HepG2 (cell line): Measurements from ENCODE around the gene ADAMTS12. TPM values are rescaled to one million over a fixed set of nuclear protein-coding genes. Genes with fewer than 3 reads are reported as not detected.

Source experiments
- ATAD3A ChIP-seq: sonication (generic); formaldehyde crosslinking; IDR thresholded peaks from 2 replicates; pipeline ENCODE4 v1.4.0; 2020; ENCODE audit warnings: missing genetic modification reagents
- ATF7-NPFF ChIP-seq: sonication (generic); formaldehyde crosslinking; IDR thresholded peaks from 2 replicates; pipeline ENCODE4 v1.8.1; 2023; ENCODE audit warnings: mild to moderate bottlenecking, low read depth, missing genetic modification reagents, moderate library complexity
- ELF1 ChIP-seq: sonication (generic); formaldehyde crosslinking; IDR thresholded peaks from 2 replicates; pipeline ENCODE4 v1.4.0; 2020; ENCODE audit warnings: missing genetic modification reagents
- MAFF ChIP-seq: IDR thresholded peaks from 2 replicates; pipeline ENCODE4 v1.6.1; 2011; ENCODE audit warnings: low read depth, low read length, improper control_type of control experiment
- MED8 ChIP-seq: sonication (generic); formaldehyde crosslinking; IDR thresholded peaks from 2 replicates; pipeline ENCODE4 v1.8.1; 2023; ENCODE audit warnings: mild to moderate bottlenecking, missing genetic modification reagents; ENCODE audit not compliant: insufficient replicate concordance
- MYC ChIP-seq: sonication (generic); formaldehyde crosslinking; IDR thresholded peaks from 2 replicates; pipeline ENCODE4 v1.9.0; 2021; ENCODE audit warnings: missing genetic modification reagents, borderline replicate concordance
- NFKBIZ ChIP-seq: IDR thresholded peaks from 2 replicates; pipeline ENCODE4 v1.6.1; 2018; ENCODE audit warnings: missing genetic modification reagents, missing compliant biosample characterization
- PCBP2 ChIP-seq: fragments of 200-400 bp; formaldehyde crosslinking; optimal IDR thresholded peaks from 2 replicates; pipeline ENCODE3; 2018; ENCODE audit warnings: low read length, low read depth; ENCODE audit not compliant: poor library complexity, severe bottlenecking
- POLR2AphosphoS2 ChIP-seq: IDR thresholded peaks from 2 replicates; pipeline ENCODE4 v1.6.1; 2011; ENCODE audit warnings: low read depth, low read length, improper control_type of control experiment
- POLR2G ChIP-seq: fragments of 200-400 bp; formaldehyde crosslinking; IDR thresholded peaks from 2 replicates; pipeline ENCODE4 v1.6.1; 2018; ENCODE audit warnings: mild to moderate bottlenecking, low read depth, low read length, moderate library complexity
- RBM39 ChIP-seq: fragments of 200-400 bp; formaldehyde crosslinking; IDR thresholded peaks from one replicate; pipeline ENCODE4 v1.6.1; 2018; ENCODE audit warnings: antibody characterized with exemption, mild to moderate bottlenecking, low read depth, low read length; ENCODE audit not compliant: poor library complexity, severe bottlenecking
- RXRB ChIP-seq: IDR thresholded peaks from 2 replicates; pipeline ENCODE4 v1.6.1; 2016; ENCODE audit warnings: borderline replicate concordance, missing genetic modification reagents, missing compliant biosample characterization
- SMAD9 ChIP-seq: sonication (generic); formaldehyde crosslinking; IDR thresholded peaks from 2 replicates; pipeline ENCODE4 v1.5.1; 2020; ENCODE audit warnings: mild to moderate bottlenecking, missing genetic modification reagents
- STAT5B ChIP-seq: sonication (generic); formaldehyde crosslinking; IDR thresholded peaks from 2 replicates; pipeline ENCODE4 v1.4.0; 2020; ENCODE audit warnings: missing genetic modification reagents
- TAF15 ChIP-seq: fragments of 200-400 bp; formaldehyde crosslinking; IDR thresholded peaks from one replicate; pipeline ENCODE4 v1.6.1; 2018; ENCODE audit warnings: mild to moderate bottlenecking, low read depth, low read length; ENCODE audit not compliant: poor library complexity, severe bottlenecking
- THAP11 ChIP-seq: IDR thresholded peaks from 2 replicates; pipeline ENCODE4 v1.6.1; 2016; ENCODE audit warnings: missing biosample characterization, missing genetic modification reagents
- ZMAT3 ChIP-seq: sonication (generic); formaldehyde crosslinking; conservative IDR thresholded peaks from 2 replicates; pipeline ENCODE4 v1.7.0; 2021; ENCODE audit warnings: missing genetic modification reagents
- ZNF292 ChIP-seq: sonication (generic); formaldehyde crosslinking; IDR thresholded peaks from 2 replicates; pipeline ENCODE4 v1.8.1; 2022; ENCODE audit warnings: mild to moderate bottlenecking, low read depth, missing genetic modification reagents, borderline replicate concordance
- ZNF33A ChIP-seq: sonication (generic); formaldehyde crosslinking; IDR thresholded peaks from 2 replicates; pipeline ENCODE4 v1.5.1; 2020; ENCODE audit warnings: missing genetic modification reagents, mild to moderate bottlenecking, moderate library complexity, borderline replicate concordance
- ZNF484 ChIP-seq: sonication (generic); formaldehyde crosslinking; IDR thresholded peaks from 2 replicates; pipeline ENCODE4 v1.5.1; 2020; ENCODE audit warnings: mild to moderate bottlenecking, low read depth, missing genetic modification reagents, borderline replicate concordance
- ZNF615 ChIP-seq: sonication (generic); formaldehyde crosslinking; IDR thresholded peaks from 2 replicates; pipeline ENCODE4 v1.5.0; 2020; ENCODE audit warnings: mild to moderate bottlenecking, missing genetic modification reagents, borderline replicate concordance
- ZNF850 ChIP-seq: sonication (generic); formaldehyde crosslinking; conservative IDR thresholded peaks from 2 replicates; pipeline ENCODE4 v1.9.0; 2021; ENCODE audit warnings: mild to moderate bottlenecking, missing genetic modification reagents
- ZSCAN30 ChIP-seq: sonication (generic); formaldehyde crosslinking; IDR thresholded peaks from 2 replicates; pipeline ENCODE4 v1.5.0; 2020; ENCODE audit warnings: mild to moderate bottlenecking, missing genetic modification reagents
- polyA plus RNA-seq, 8 experiments: library from polyadenylated mRNA; depleted of rRNA in 3 of 8; stranded (reverse) in 7 of 8; unstranded in 1 of 8; fragments of >200 nt; fragmentation: Illumina TruSeq in 4 of 8; extraction: Trizol in 4 of 8; gene quantifications; 2 replicates each; pipeline versions ENCODE4 v1.2.1 to v1.2.3, GENCODE V29; 2011 to 2016; ENCODE audit warnings: low read depth in 4 of 8, missing spikeins in 1 of 8, mixed read lengths in 1 of 8; ENCODE audit not compliant: insufficient read depth in 1 of 8
- total RNA-seq, 5 experiments: library from RNA; depleted of rRNA; stranded (reverse); fragments of >200 nt; fragmentation: Illumina TruSeq; extraction: Trizol; gene quantifications; 2 replicates each; pipeline ENCODE4 v1.2.3, GENCODE V29; 2016; ENCODE audit warnings: low read depth in 1 of 5
- TF ChIP-seq, protein P1 (sequence below): sonication (generic); formaldehyde crosslinking; IDR thresholded peaks from 2 replicates; pipeline ENCODE4 v1.5.0; 2020; ENCODE audit warnings: missing genetic modification reagents
- TF ChIP-seq, protein P2 (sequence below): IDR thresholded peaks from 2 replicates; pipeline ENCODE4 v1.6.1; 2016; ENCODE audit warnings: mild to moderate bottlenecking
- TF ChIP-seq, protein P3 (sequence below): IDR thresholded peaks from 2 replicates; pipeline ENCODE4 v1.6.1; 2012; ENCODE audit warnings: low read length, improper control_type of control experiment

Gene ADAMTS12
- total and polyA plus RNA-seq, 2 of the 13 experiments (the other 11 are each of a cell fraction or from before 2014, with no cell fraction given) = 0.03 TPM; not detected in 1

DNA sequence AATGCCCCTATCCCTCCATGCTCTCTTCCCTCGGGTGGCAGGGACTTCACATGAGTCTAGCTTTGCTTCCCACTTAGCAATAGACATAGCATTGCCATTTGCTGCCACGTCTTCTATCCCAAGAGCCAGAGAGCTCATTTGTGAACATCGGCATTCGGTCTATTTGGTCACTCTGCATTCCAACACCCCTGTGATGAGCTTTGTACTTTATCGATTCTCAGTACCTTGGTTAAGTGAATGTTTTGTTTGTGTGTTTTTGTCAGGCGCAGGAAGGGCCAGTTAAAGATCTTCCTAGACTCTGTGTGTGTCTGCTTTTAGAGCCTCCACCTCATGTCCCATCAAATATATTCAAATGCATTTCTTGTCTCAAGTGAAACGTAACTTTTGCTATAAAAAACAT lies 309.4 kb downstream of the ADAMTS12 start (continued):
- TF ChIP-seq ZNF850 (CRISPR knock-in tag) (no peak), ZMAT3 (CRISPR knock-in tag) (no peak), MAFF (no peak), TAF15 (no peak), MED8 (no peak), POLR2AphosphoS2 (no peak), RXRB (peak; percentile 32; the same call in 1 of the 2 replicates), ELF1 (no peak), ZNF484 (CRISPR knock-in tag) (no peak), STAT5B (CRISPR knock-in tag) (no peak), RBM39 (no peak), PCBP2 (no peak), ZSCAN30 (CRISPR knock-in tag) (no peak), ATF7-NPFF (CRISPR knock-in tag) (no peak), THAP11 (no peak; the same call in 1 of the 2 replicates), POLR2G (no peak), ZNF33A (CRISPR knock-in tag) (no peak), NFKBIZ (CRISPR knock-in tag) (no peak), MYC (no peak), ZNF615 (CRISPR knock-in tag) (no peak), ZNF292 (0 out of 2 replicates have a peak, but pooled peaks have one; percentile 39), SMAD9 (no peak), ATAD3A (CRISPR knock-in tag) (no peak)
- TF ChIP-seq, protein P1, sequence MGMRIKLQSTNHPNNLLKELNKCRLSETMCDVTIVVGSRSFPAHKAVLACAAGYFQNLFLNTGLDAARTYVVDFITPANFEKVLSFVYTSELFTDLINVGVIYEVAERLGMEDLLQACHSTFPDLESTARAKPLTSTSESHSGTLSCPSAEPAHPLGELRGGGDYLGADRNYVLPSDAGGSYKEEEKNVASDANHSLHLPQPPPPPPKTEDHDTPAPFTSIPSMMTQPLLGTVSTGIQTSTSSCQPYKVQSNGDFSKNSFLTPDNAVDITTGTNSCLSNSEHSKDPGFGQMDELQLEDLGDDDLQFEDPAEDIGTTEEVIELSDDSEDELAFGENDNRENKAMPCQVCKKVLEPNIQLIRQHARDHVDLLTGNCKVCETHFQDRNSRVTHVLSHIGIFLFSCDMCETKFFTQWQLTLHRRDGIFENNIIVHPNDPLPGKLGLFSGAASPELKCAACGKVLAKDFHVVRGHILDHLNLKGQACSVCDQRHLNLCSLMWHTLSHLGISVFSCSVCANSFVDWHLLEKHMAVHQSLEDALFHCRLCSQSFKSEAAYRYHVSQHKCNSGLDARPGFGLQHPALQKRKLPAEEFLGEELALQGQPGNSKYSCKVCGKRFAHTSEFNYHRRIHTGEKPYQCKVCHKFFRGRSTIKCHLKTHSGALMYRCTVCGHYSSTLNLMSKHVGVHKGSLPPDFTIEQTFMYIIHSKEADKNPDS (CRISPR knock-in tag) = no peak
- TF ChIP-seq, protein P2, sequence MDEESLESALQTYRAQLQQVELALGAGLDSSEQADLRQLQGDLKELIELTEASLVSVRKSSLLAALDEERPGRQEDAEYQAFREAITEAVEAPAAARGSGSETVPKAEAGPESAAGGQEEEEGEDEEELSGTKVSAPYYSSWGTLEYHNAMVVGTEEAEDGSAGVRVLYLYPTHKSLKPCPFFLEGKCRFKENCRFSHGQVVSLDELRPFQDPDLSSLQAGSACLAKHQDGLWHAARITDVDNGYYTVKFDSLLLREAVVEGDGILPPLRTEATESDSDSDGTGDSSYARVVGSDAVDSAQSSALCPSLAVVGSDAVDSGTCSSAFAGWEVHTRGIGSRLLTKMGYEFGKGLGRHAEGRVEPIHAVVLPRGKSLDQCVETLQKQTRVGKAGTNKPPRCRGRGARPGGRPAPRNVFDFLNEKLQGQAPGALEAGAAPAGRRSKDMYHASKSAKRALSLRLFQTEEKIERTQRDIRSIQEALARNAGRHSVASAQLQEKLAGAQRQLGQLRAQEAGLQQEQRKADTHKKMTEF (CRISPR knock-in tag) = peak; percentile 77
- TF ChIP-seq, protein P3, sequence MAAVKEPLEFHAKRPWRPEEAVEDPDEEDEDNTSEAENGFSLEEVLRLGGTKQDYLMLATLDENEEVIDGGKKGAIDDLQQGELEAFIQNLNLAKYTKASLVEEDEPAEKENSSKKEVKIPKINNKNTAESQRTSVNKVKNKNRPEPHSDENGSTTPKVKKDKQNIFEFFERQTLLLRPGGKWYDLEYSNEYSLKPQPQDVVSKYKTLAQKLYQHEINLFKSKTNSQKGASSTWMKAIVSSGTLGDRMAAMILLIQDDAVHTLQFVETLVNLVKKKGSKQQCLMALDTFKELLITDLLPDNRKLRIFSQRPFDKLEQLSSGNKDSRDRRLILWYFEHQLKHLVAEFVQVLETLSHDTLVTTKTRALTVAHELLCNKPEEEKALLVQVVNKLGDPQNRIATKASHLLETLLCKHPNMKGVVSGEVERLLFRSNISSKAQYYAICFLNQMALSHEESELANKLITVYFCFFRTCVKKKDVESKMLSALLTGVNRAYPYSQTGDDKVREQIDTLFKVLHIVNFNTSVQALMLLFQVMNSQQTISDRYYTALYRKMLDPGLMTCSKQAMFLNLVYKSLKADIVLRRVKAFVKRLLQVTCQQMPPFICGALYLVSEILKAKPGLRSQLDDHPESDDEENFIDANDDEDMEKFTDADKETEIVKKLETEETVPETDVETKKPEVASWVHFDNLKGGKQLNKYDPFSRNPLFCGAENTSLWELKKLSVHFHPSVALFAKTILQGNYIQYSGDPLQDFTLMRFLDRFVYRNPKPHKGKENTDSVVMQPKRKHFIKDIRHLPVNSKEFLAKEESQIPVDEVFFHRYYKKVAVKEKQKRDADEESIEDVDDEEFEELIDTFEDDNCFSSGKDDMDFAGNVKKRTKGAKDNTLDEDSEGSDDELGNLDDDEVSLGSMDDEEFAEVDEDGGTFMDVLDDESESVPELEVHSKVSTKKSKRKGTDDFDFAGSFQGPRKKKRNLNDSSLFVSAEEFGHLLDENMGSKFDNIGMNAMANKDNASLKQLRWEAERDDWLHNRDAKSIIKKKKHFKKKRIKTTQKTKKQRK = no peak
